M059J (cell line): ENCODE data around the gene MRPL19. TPM values are rescaled to one million over a fixed set of nuclear protein-coding genes. Genes with fewer than 3 reads are reported as not detected.
A peak's percentile ranks its signal among the peaks of the same experiment; 100 is the strongest.

Experiments used
- DNase-seq: peaks from one replicate; pipeline ENCODE4 v3.0.0-alpha.2; 2012; ENCODE audit warnings: low read depth
- total RNA-seq: library from RNA; depleted of rRNA; stranded (reverse); fragments of >200 nt; shearing (Covaris generic); gene quantifications from 2 replicates; pipeline ENCODE4 v1.2.3, GENCODE V29; 2014

MRPL19 gene
- total RNA-seq, 1 experiment from 2014 or later, result 71.6 TPM

DNA sequence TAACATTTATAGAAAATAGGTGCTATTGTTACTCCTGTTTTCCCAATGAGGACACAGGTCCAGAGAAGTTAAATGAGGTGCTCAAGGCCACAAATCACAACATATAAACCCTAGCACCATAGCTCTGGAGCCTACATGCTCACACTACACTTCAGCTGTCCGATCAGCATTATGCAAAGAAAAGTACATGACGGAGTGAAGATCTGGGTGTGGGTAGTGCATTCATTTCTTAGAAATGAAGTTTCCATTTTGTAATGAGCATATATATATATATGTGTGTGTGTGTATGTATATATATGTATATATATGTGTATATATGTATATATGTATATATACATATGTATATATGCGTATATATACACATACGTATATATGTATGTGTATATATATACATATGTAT is 30.2 kb upstream of the MRPL19 start:
- DNase-seq, result no peak

DNA sequence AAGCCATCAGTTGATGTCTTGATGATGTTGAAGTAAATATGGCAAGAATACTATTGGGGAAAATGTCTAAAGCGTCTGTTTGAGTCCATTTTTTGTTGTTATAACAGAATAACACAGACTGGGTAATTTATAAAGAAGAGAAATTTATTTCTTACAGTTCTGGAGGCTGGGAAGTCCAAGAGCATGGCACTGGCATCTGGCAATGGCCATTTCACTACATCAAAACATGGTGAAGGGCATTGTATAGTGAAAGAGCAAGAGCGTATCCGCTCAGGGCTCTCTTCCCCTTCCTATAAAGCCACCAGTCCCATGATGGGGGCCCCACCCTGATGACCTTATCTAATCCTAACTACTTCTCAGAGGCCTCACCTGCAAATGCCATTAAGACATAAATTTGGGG is 29.6 kb upstream of the MRPL19 start:
- DNase-seq, result no peak

DNA sequence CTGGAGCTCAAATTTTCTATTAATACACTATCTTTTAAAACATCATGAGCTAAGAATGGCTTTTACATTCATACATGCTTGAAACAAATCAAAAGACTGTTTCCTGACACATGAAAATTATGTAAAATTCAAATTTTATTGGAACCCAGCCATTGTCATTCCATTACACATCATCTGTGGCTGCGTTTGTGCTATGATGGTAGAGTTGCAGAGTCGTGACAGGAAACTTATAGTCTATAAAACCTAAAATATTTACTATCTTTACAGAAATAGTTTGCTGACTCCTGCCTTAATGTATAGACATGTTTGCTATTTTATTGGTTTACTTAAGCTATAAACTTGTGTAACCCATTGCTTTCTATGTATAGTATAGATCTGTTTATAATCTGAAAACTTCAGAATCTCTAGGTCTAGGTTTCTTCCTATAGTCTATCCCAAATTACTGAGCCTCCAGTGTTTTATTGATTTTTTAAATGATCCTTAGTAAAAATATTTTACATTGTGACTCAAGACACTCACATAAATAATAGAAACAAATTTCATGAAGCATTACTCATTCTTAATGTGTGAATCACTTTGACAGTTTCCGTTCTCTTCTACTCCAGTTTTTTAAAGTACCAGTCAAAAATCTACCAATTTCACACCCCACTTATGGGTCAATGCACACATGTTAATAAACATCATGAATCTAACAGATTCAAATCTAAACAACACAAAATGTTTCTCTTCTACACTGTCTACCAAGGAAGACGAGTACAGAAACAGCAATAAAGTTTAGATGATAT is 26.4 kb upstream of the MRPL19 start:
- peak; percentile 73 for DNase-seq

DNA sequence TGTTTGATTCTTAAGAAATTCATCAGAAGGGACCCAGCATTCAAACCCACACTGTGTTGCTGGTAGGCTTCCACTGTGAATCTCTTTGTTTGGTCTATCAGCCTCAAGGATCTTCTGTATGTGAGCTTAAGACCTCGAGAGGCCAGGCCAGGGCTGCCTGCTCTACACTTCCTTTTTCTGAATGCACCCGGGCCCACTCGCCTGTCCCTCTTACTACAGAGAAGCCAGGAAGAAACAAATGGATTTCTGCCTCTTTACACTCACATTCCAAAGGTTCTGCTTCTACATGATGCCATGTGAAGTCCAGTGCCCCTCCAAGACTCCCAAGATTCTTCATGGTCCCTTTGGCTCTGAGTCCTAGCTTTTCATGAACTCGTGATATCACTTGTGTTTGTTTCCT is 25.4 kb upstream of the MRPL19 start:
- no peak for DNase-seq

DNA sequence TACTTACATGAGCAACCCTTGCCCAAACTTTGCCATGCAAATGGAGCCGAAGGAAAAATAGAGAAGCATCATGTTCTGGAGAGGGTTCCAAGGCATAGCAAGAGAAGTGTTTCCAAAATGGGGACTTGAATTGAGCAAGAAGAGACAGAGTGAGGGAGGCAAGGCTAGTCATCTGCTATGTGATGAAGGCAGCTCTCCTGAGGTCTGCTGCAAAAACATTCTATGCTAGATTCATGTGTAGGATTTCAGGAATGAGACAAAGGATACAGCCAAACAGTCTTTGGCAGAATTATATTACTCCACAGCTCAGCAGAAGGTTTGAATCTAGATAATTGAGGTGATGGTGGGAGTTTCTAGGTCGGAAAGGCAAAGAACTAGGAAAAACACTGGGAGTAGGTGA is 24.1 kb upstream of the MRPL19 start:
- no peak for DNase-seq

DNA sequence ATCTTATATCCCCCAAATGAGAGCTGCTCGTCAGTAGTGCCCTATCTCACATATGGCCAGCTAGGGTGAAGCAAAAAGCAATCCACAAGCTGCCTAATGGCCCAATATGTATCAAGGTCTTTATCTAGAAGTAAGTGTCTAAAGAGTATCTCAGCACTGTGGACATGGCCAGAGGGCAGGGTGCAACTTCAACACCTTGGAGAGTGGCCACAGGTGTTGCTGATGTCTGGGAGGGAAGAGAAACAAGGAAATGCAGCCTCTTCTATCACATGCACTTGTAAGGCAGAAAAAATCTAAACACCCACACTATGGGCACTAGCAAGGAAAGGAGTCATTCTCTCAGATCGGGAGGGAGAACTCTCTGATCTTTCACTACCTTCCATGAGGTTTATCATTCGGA is 23.7 kb upstream of the MRPL19 start:
- DNase-seq, result no peak

DNA sequence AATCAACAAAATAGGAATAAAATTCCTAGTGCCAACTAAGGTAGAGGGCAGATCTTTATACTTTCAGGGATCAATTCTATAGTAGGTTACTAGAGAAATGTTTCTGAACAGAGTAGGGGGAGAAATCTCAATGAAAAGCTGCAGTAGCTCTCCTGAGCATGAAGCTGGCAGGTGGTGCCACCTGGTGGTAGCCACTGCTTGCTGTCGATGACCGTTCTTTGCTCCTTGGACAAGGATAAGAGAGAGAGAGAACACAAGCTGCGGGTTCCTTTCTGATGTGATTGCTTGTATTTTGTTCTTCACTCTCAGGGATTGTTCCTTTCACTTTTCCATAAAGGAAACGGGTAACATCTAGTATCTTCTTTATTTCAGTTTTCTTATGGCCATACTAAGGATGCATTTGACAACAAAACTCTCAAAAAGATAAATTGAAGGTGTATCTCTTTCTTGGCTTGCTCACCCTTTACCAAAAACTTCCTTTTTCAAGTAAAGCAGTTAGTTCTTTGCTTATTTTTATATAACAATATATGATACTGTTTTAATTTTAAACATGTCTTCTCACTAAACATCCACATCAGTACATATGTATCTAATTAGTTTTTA is 18.6 kb upstream of the MRPL19 start:
- DNase-seq, result peak; percentile 76

DNA sequence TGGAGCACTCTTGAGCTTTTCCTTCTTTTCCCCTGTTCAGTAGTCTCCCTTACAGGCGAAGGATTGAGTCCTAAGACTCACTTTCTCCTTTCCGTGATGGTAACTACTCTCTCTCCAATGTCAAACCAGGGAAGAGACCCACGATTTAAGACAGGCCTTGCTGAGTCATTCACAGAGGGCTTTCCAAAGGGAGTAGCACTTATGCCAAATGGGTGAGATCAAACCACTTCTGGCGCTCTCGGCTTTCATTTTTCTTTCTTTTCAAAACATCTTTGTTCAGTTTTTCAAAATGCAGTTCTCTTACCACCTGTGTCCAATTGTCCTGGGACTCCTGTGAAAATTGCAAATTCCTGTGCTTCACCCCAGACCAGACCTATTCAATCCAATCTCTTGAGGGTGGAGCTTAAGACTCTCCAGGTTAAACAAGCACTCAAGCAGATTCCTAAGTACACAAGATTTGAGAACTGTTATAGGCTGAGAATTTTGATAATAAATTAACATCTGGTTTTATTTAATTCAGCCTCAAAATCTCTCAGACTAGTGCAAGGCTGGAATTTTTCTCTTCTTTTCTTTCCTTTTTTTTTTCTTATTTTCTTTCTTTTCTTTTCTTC is 14.4 kb upstream of the MRPL19 start:
- DNase-seq, result peak; percentile 43

DNA sequence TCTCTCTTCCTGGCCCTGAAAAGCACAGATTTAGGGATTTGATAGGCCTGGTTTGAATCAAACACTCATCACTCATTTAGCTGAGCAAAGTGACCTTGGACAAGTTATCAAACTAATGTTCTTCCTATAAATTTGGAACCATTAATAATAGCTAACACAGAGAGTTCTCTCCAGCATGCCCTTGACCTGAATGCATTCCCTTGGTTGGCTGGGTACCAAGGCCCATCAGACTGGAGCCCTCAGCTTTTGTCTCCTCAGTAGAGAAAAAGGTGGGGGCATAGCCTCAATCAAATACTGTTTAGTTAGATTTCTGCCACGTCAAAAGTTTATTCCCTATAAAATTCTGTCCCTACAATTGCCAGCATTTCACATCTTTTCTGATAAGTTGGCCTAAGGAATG is 13.8 kb upstream of the MRPL19 start:
- no peak for DNase-seq

DNA sequence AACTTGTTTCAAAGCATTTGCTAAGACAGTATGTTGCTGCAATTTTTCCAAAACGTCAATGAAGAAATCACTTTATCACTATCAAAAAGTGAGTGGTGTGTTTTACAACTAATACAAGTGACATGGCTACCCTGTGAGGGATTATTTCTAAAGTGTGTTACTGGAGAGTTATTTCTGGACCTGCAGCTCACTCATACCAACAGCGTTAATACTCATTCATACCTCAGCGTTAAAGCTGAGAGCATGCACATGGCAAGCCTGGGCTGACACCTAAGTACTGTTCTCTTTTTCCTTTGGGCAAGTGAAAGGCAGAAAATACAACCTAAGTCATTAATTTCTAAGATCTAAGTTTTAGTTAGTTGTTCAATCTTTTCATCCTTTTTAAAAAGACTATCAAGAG is 13.0 kb upstream of the MRPL19 start:
- no peak for DNase-seq

DNA sequence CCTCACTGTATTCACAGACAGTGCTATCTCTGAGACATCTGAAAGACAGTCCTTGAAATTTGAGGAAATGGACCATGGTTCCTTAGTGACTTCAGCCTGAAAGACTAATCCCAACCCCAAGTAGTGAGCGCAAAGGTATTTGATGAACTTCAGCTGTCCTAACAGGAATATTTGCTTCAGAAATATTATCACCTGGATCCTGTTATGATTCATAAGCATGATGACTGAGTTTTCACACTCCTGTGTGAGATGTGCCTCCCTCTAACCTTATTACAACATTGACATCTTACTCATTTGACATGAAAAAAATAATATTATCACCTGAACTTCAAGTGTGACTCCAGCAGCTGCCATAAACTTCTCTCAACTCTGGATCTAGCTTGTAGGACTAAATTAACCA is 11.6 kb upstream of the MRPL19 start:
- DNase-seq, result no peak

DNA sequence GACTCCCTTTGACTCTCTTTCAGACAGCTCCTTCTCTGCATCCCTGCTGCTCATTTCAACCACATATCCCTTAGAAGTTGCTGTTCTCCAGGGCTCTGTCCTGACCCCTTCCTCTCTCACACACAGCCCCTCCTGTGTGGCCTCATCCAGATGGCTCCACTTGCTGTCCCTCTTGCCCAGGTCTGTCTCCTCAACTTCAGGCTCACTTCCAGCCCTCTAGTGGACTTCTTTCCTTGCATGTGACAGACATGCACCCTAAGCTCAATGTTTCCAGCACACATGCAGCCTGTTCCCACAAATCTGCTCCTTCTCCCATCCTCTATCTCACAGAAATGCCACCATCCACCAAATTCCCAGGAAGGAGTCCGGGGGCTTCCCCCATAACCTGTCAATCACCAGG is 9.0 kb upstream of the MRPL19 start:
- DNase-seq, result no peak

DNA sequence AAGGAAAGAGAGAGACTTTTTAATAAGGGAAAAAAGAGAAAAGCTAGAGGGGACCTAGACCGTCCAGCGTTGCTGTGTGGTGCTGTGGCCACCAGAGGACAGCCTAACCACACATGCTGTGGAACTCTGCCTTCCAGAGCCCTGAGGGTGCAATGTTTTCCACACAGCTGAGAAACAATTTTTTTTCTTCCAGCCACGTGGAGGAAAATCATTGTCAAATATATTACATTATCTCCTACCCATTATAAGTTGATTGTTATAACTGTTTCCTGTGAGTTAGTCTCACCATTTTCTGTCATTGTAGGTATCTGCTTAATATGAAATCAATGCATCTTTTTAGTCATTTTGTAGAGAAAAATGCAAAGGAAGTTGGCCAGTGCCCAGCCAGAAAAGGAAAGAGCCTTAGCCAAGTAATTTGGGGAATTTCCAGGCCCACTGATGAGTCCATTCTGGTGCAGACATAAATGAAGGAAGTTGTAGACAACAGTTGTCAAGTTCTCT is 5.9 kb upstream of the MRPL19 start:
- peak; percentile 72 for DNase-seq

DNA sequence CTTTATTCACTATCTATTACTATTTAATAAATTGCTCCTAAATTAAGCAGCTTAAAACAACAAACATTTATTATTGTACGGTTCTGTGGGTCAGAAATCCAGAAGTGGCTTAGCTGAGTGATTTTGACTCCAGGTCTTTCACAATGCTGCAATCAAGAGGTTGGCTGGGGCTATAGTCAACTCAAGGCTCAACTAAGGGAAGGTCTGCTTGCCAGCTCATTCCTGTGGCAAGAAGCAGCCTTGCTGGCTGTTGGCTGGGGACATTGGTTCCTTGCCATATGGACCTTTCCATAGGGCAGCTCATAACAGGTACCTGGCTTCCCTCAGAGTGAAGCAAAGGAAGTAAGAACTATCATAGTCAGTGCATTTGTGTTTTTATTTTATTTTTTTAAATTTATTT is 5.0 kb upstream of the MRPL19 start:
- DNase-seq, result peak; percentile 21

DNA sequence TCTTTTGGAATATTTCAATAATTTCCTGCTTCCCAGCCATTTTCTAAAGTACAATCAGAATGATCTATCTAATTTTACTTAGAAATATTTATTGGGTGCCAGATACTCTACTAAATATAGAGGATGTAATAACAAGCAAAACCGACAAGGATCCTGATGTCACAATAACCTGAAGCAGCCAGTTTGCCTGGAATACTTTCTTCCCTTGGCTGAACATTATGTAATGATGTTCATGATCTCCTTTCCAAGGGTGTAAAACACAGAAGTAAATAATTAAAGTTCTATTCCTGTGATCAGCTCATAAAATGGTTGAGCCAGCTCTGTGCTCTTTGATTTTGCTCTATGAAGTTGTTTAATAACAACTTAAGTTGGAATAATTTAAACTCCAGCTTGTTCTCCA is 2.6 kb upstream of the MRPL19 start:
- DNase-seq, result no peak

DNA sequence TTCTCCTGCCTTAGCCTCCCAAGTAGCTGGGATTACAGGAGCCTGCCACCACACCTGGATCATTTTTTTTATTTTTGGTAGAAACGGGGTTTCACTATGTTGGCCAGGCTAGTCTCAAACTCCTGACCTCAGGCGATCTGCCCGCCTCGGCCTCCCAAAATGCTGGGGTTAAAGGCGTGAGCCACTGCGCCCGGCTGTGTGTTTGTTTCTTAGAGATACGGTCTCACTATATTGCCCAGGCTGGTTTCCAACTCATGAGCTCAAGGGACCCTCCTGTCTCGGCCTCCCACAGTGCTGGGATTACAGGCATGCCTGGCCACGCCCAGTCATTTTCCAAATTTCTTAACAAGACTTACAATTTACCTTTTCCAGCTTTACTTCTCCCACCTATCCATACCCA is 940 bp upstream of the MRPL19 start:
- DNase-seq, result no peak

DNA sequence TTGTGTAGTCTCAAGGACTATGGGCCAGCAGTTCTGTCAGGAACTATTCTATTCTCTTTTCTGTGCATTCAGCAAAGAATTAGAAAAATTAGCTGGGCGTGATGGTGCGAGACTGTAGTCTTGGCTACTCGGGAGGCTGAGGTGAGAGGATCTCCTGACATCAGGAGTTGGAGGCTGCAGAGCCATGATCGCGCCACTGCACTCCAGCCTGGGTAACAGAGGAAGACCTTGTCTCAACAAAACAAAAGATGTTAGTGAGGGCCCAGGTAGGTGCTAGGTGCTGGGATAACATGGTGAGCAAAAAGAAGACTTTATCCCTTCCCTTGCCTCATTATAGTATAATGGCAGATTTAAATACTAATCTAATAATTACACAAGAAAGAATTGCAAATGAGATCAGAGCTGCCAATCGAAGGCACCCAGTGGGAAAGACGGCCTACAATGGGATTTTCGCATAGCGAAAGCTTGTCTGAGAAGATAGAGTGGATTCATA is 447 bp upstream of the MRPL19 start:
- no peak for DNase-seq

DNA sequence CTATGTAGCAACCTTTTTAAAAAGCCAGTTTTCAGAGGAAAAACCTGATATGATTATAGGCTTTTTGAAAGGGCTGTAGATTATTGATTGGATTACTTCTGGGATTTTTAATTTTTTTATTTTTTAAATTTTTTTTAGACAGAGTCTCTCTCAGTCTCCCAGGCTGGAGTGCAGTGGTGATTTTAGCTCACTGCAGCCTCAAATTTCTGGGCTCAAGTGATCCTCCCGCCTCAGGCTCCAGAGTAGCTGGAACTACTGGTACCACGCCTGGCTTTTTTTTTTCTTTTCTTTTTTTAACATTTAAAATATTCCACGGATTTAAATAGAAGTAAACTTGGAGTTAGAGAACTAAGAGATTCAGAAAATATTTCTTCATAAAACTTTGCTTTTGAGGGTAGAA is 1.2 kb downstream of the MRPL19 start:
- DNase-seq, result no peak

DNA sequence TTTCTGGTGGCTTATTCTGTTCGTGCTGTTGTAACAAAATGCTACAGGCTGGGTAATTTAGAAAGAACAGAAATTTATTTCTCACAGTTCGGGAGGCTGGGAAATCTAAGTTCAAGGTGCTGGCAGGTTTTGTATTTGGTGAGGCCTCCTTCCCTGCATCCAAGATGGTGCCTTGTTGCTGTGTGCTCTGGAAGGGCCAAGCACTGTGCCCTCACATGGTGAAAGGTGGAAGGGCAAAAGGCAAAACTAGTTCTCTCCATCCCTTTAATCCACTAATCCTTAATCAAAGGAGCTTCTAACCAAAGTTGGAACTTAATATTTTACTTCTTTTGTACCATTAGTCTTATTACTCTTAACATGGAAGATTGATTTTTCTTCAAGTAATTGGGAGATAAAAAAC is 7.4 kb downstream of the MRPL19 start:
- no peak for DNase-seq

DNA sequence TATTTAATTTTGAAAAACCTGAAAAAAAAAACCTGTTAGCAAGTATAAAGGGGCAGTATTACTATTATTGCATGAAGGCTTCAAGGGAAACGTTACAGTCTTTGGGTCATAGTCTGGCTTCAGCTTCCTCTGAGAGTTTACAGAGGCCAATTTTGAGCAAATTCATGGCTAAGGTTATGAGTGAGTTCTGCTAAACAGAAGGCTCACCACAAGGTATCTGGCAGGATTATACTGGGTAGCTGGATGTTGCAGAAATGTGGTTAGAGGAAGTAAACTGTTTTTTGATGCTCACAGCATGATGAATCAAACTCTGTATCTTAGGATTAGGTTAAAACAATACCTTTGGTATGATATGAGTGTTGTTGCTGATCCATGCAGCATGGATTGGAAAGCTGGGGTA is 9.3 kb downstream of the MRPL19 start:
- DNase-seq, result no peak

DNA sequence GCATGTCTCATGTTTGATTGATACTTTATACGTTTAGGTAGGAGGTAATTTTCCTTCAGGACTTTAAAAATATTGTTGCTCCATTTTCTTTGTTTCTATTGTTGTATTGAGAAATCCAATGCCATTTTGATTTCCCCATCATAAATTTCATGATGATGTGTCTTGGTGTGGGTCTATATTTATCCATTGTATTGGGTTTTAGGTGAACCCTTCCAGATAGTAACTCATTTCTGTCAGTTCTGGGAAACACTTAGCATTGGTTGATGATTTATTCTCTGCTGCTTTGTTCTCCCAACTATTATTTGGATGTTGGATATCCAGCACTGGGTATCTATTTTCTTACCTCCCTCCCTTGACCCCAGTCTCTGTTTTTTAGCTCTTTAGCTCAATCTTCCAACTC is 10.0 kb downstream of the MRPL19 start:
- DNase-seq, result no peak

DNA sequence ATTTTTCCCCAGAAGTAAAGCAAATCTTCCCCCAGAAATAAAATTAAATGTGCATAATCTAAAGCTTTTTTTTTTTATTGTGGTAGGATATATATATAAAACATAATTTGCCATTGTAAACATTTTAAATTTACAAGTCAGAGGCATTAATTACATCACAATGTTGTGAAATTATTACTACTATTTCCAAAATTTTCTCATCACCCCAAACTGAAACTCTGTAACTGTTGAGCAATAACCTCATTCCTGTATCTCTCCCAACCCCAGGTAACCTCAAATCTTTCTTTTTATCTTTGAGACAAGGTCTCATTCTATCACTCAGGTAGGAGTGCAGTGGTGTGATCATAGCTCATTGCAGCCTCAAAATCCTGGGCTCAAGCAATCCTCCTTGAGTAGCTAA is 11.2 kb downstream of the MRPL19 start:
- no peak for DNase-seq

DNA sequence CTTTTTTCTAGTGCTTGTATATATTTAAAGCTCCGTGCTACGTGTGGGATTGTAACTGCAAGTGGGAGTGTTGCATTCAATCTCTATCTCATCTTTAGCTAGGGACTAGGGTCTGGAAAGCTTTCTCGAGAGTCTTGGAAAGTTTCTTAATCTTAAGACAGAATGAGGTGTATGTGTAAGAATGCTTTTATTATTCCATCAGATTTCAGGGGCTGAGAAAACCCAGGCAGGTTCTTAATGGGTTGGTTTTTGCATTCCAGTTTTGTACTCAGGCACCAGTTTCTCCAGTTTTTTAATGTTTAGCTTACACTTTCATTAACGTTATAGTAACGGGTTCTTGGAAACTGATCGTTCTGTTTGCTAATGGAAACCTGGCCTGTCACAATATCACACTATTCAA is 20.3 kb downstream of the MRPL19 start:
- DNase-seq, result no peak
